ENCODE data around the gene NT5C3A.
A peak's percentile ranks its signal among the peaks of the same experiment; 100 is the strongest.

The NT5C3A gene

GRCh38 chr7:33075818-33076518, 13.4 kb upstream of the NT5C3A start:
- DNase-seq (ENCODE audit: low spot score), result no peak

GRCh38 chr7:33073243-33073642, 10.7 kb upstream of the NT5C3A start:
- DNase-seq (ENCODE audit: low spot score), result no peak

GRCh38 chr7:33072471-33072870, 9.9 kb upstream of the NT5C3A start:
- DNase-seq (ENCODE audit: low spot score), result no peak

GRCh38 chr7:33070831-33071230, 8.3 kb upstream of the NT5C3A start:
- DNase-seq (ENCODE audit: low spot score), result no peak

GRCh38 chr7:33070277-33070676, 7.7 kb upstream of the NT5C3A start:
- DNase-seq (ENCODE audit: low spot score), result no peak

GRCh38 chr7:33067921-33068320, 5.3 kb upstream of the NT5C3A start:
- no peak for DNase-seq (ENCODE audit: low spot score)

GRCh38 chr7:33066771-33067170, 4.2 kb upstream of the NT5C3A start:
- DNase-seq (ENCODE audit: low spot score), result no peak

- no peak for DNase-seq (ENCODE audit: low spot score)
Observed at GRCh38 chr7:33065981-33066380, 3.4 kb upstream of the NT5C3A start.

GRCh38 chr7:33062782-33063443, 337 bp upstream of the NT5C3A start:
- DNase-seq (ENCODE audit: low spot score), result peak; percentile 92

- no peak for DNase-seq (ENCODE audit: low spot score)
Observed at GRCh38 chr7:33061282-33061937, 1.2 kb downstream of the NT5C3A start.

GRCh38 chr7:33059635-33060034, 2.9 kb downstream of the NT5C3A start:
- no peak for DNase-seq (ENCODE audit: low spot score)

- no peak for DNase-seq (ENCODE audit: low spot score)
Observed at GRCh38 chr7:33055158-33055557, 7.4 kb downstream of the NT5C3A start.

GRCh38 chr7:33054261-33054964, 8.2 kb downstream of the NT5C3A start:
- DNase-seq (ENCODE audit: low spot score), result peak; percentile 50

- no peak for DNase-seq (ENCODE audit: low spot score)
Observed at GRCh38 chr7:33053721-33054120, 8.9 kb downstream of the NT5C3A start.

- DNase-seq (ENCODE audit: low spot score), result peak; percentile 53
Observed at GRCh38 chr7:33050535-33051318, 11.8 kb downstream of the NT5C3A start.

GRCh38 chr7:33048704-33049103, 13.9 kb downstream of the NT5C3A start:
- DNase-seq (ENCODE audit: low spot score), result no peak

- no peak for DNase-seq (ENCODE audit: low spot score)
Observed at GRCh38 chr7:33048257-33048656, 14.3 kb downstream of the NT5C3A start.

GRCh38 chr7:33044986-33045385, 17.6 kb downstream of the NT5C3A start:
- DNase-seq (ENCODE audit: low spot score), result no peak

- DNase-seq (ENCODE audit: low spot score), result no peak
Observed at GRCh38 chr7:33044401-33044718, 18.2 kb downstream of the NT5C3A start.

- no peak for DNase-seq (ENCODE audit: low spot score)
Observed at GRCh38 chr7:33043501-33044400, 18.8 kb downstream of the NT5C3A start.

All from CD4-positive, alpha-beta T cell treated with Interleukin-15 for 4 hours (primary cell).